Measurements from ENCODE around the gene BNC2.

- TF ChIP-seq CTCF (tag by site-specific recombination; IDR thresholded peaks at IDR 0.05) (no peak), ZNF580 (tag by site-specific recombination; IDR thresholded peaks at IDR 0.05) (no peak), KLF16 (tag by site-specific recombination; IDR thresholded peaks at IDR 0.05) (no peak), ZNF768 (tag by site-specific recombination; IDR thresholded peaks at IDR 0.05) (no peak), ZNF704 (tag by site-specific recombination; IDR thresholded peaks at IDR 0.05) (no peak), MYNN (tag by site-specific recombination; IDR thresholded peaks at IDR 0.05; ENCODE audit: borderline replicate concordance) (no peak), ZNF549 (tag by site-specific recombination; IDR thresholded peaks at IDR 0.05) (no peak)
Measured at GRCh38 chr9:16680541-16680940, 189.9 kb downstream of the BNC2 start.

All from HEK293 (cell line).